H9 (cell line): ENCODE data around the gene EPS8. TPM values are rescaled to one million over a fixed set of nuclear protein-coding genes. Genes with fewer than 3 reads are reported as not detected.

Experiments
- DNase-seq: peaks from one replicate; pipeline ENCODE4 v3.0.0-alpha.2; 2017
- H2AFZ ChIP-seq: one replicate; pipeline ENCODE4 v1.6.1; 2013; ENCODE audit warnings: mild to moderate bottlenecking, low read length, control low read depth, moderate library complexity
- H2AK5ac ChIP-seq: 2 replicates; pipeline ENCODE4 v1.6.1; 2013; ENCODE audit warnings: low read length, control low read depth, mixed read lengths; ENCODE audit not compliant: insufficient read length
- H2BK120ac ChIP-seq: one replicate; pipeline ENCODE4 v1.6.1; 2013; ENCODE audit warnings: low read depth, mild to moderate bottlenecking, low read length, control low read depth, inconsistent platforms; ENCODE audit not compliant: poor library complexity, severe bottlenecking
- H2BK12ac ChIP-seq: 2 replicates; pipeline ENCODE4 v1.6.1; 2013; ENCODE audit warnings: low read length, control low read depth, mixed read lengths, low read depth; ENCODE audit not compliant: insufficient read length
- H2BK15ac ChIP-seq: 2 replicates; pipeline ENCODE4 v1.6.1; 2013; ENCODE audit warnings: low read depth, low read length, control low read depth
- H2BK20ac ChIP-seq: one replicate; pipeline ENCODE4 v1.6.1; 2013; ENCODE audit warnings: low read depth, mild to moderate bottlenecking, low read length, control low read depth, inconsistent platforms; ENCODE audit not compliant: poor library complexity, severe bottlenecking
- H2BK5ac ChIP-seq: 2 replicates; pipeline ENCODE4 v1.6.1; 2013; ENCODE audit warnings: low read length, control low read depth, mixed read lengths; ENCODE audit not compliant: insufficient read length
- H3K14ac ChIP-seq: 2 replicates; pipeline ENCODE4 v1.6.1; 2013; ENCODE audit warnings: low read length, control low read depth; ENCODE audit not compliant: insufficient read depth
- H3K18ac ChIP-seq: 2 replicates; pipeline ENCODE4 v1.6.1; 2013; ENCODE audit warnings: low read depth, mild to moderate bottlenecking, mixed read lengths, low read length, control low read depth; ENCODE audit not compliant: insufficient read length
- H3K23ac ChIP-seq: 2 replicates; pipeline ENCODE4 v1.6.1; 2013; ENCODE audit warnings: low read length, control low read depth, mixed read lengths, low read depth; ENCODE audit not compliant: insufficient read length
- H3K23me2 ChIP-seq: 2 replicates; pipeline ENCODE4 v1.6.1; 2013; ENCODE audit warnings: low read depth, mild to moderate bottlenecking, mixed read lengths, low read length, control low read depth; ENCODE audit not compliant: insufficient read length, poor library complexity, severe bottlenecking
- H3K27ac ChIP-seq: 2 replicates; pipeline ENCODE4 v1.5.1; 2013; ENCODE audit warnings: low read length, control low read depth, mixed read lengths, low read depth; ENCODE audit not compliant: insufficient read length
- H3K27me3 ChIP-seq: 2 replicates; pipeline ENCODE4 v1.6.1; 2013; ENCODE audit warnings: low read length, control low read depth, inconsistent platforms; ENCODE audit not compliant: insufficient read depth
- H3K4ac ChIP-seq: 2 replicates; pipeline ENCODE4 v1.6.1; 2013; ENCODE audit warnings: low read depth, mild to moderate bottlenecking, control low read depth, inconsistent platforms, low read length, moderate library complexity
- H3K4me1 ChIP-seq: 2 replicates; pipeline ENCODE4 v1.6.1; 2013; ENCODE audit warnings: low read length, control low read depth, inconsistent platforms; ENCODE audit not compliant: insufficient read depth
- H3K4me2 ChIP-seq: 2 replicates; pipeline ENCODE4 v1.6.1; 2013; ENCODE audit warnings: low read length, control low read depth, mixed read lengths; ENCODE audit not compliant: insufficient read length, insufficient read depth
- H3K56ac ChIP-seq: 2 replicates; pipeline ENCODE4 v1.6.1; 2013; ENCODE audit warnings: low read depth, mild to moderate bottlenecking, mixed read lengths, low read length, control low read depth; ENCODE audit not compliant: insufficient read length
- H3K79me1 ChIP-seq: 2 replicates; pipeline ENCODE4 v1.6.1; 2013; ENCODE audit warnings: low read depth, mild to moderate bottlenecking, moderate library complexity, low read length, control low read depth, inconsistent platforms; ENCODE audit not compliant: insufficient read depth, poor library complexity, severe bottlenecking
- H3K79me2 ChIP-seq: 2 replicates; pipeline ENCODE4 v1.6.1; 2013; ENCODE audit warnings: low read length, control low read depth, inconsistent platforms; ENCODE audit not compliant: insufficient read depth
- H3K9ac ChIP-seq: 2 replicates; pipeline ENCODE4 v1.6.1; 2013; ENCODE audit warnings: low read length, control low read depth, mixed read lengths; ENCODE audit not compliant: insufficient read length; ENCODE audit errors: extremely low read depth
- H3K9me3 ChIP-seq: one replicate; pipeline ENCODE4 v1.6.1; 2013; ENCODE audit warnings: low read depth, low read length, inconsistent platforms; ENCODE audit not compliant: control insufficient read depth
- H3T11ph ChIP-seq: one replicate; pipeline ENCODE4 v1.6.1; 2013; ENCODE audit warnings: mild to moderate bottlenecking, low read length, control low read depth, inconsistent platforms
- H4K20me1 ChIP-seq: one replicate; pipeline ENCODE4 v1.6.1; 2013; ENCODE audit not compliant: control insufficient read depth, insufficient read length, insufficient read depth
- H4K5ac ChIP-seq: 2 replicates; pipeline ENCODE4 v1.6.1; 2013; ENCODE audit warnings: low read depth, mild to moderate bottlenecking, mixed read lengths, low read length, control low read depth; ENCODE audit not compliant: insufficient read length
- H4K8ac ChIP-seq: replicated peaks from 2 replicates; pipeline ENCODE4 v1.6.1; 2013; ENCODE audit warnings: low read length, control low read depth, mixed read lengths, low read depth; ENCODE audit not compliant: insufficient read length
- H4K91ac ChIP-seq: 2 replicates; pipeline ENCODE4 v1.6.1; 2013; ENCODE audit warnings: low read depth, mild to moderate bottlenecking, moderate library complexity, mixed read lengths, low read length, control low read depth; ENCODE audit not compliant: insufficient read length
- H3K27ac Mint-ChIP-seq, 3 experiments: 2 replicates in 2 of 3; 3 replicates in 1 of 3; pipeline ENCODE4 v1.8.0; 2020 to 2021; ENCODE audit warnings: mixed read lengths in 3 of 3, mild to moderate bottlenecking in 1 of 3, moderate library complexity in 1 of 3
- H3K27me3 Mint-ChIP-seq: 2 replicates; pipeline ENCODE4 v1.8.0; 2021; ENCODE audit warnings: low read depth, mild to moderate bottlenecking, moderate library complexity, mixed read lengths
- H3K36me3 Mint-ChIP-seq, 3 experiments: 2 replicates in 2 of 3; 3 replicates in 1 of 3; pipeline ENCODE4 v1.8.0; 2020 to 2021; ENCODE audit warnings: low read depth in 3 of 3, mixed read lengths in 3 of 3; ENCODE audit not compliant: insufficient read depth in 1 of 3
- H3K4me1 Mint-ChIP-seq, 2 experiments: 2 replicates each; pipeline ENCODE4 v1.8.0; 2020; ENCODE audit warnings: mixed read lengths in 2 of 2
- H3K4me3 Mint-ChIP-seq, 2 experiments: 2 replicates in 1 of 2; 3 replicates in 1 of 2; pipeline ENCODE4 v1.8.0; 2020 to 2021; ENCODE audit warnings: mild to moderate bottlenecking in 2 of 2, mixed read lengths in 2 of 2, moderate library complexity in 1 of 2
- H3K9me3 Mint-ChIP-seq, 2 experiments: 2 replicates in 1 of 2; 3 replicates in 1 of 2; pipeline ENCODE4 v1.8.0; 2020; ENCODE audit warnings: mild to moderate bottlenecking in 2 of 2, mixed read lengths in 2 of 2, moderate library complexity in 1 of 2
- CTCF ChIP-seq: fragments of 200-600 bp; sonication (generic); conservative IDR thresholded peaks from 3 replicates; pipeline ENCODE4 v1.8.0; 2021; ENCODE audit warnings: antibody characterized with exemption, mild to moderate bottlenecking
- WGBS: extraction: QIAGEN DNeasy Blood & Tissue Kit; methylation state at CpG from one replicate; pipeline ENCODE4 v1.1.7; 2013; ENCODE audit warnings: missing lambda C conversion rate, low lambda C conversion rate, mixed read lengths; ENCODE audit not compliant: insufficient read length; ENCODE audit errors: extremely low coverage; 5-methylcytosine and 5-hydroxymethylcytosine counted together
- total RNA-seq: library from RNA; stranded (reverse); gene quantifications from 2 replicates; pipeline ENCODE4 v1.2.1, GENCODE V29; 2021

EPS8 gene
- total RNA-seq, 1 experiment from 2014 or later, result 2.2 TPM

- H3K36me3 Mint-ChIP-seq, result no peaks in the 10 kb centered on the region
- no peak overlapping the region for H3K4me3 Mint-ChIP-seq
- Histone ChIP-seq H2BK12ac (no peak overlapping the region), H2AK5ac (no peak overlapping the region), H4K8ac (no peak overlapping the region), H2BK20ac (no peak overlapping the region), H3K56ac (no peak overlapping the region), H3K27me3 (no peaks in the 10 kb centered on the region), H3K18ac (no peak overlapping the region), H2BK120ac (no peak overlapping the region), H3K9ac (no peak overlapping the region), H2AFZ (no peak overlapping the region), H3K4me2 (no peak overlapping the region), H3K79me1 (no peaks in the 10 kb centered on the region), H3K79me2 (no peaks in the 10 kb centered on the region), H3K14ac (no peak overlapping the region), H2BK5ac (no peak overlapping the region), H3T11ph (no peak overlapping the region), H4K20me1 (no peaks in the 10 kb centered on the region), H2BK15ac (no peak overlapping the region), H3K9me3 (no peaks in the 10 kb centered on the region), H3K4me1 (no peaks in the 10 kb centered on the region), H3K23me2 (no peaks in the 10 kb centered on the region), H3K4ac (no peak overlapping the region), H4K5ac (no peak overlapping the region), H4K91ac (no peak overlapping the region), H3K27ac (no peak overlapping the region), H3K23ac (no peak overlapping the region)
- no peak overlapping the region for H3K27ac Mint-ChIP-seq
- no peaks in the 10 kb centered on the region for H3K27me3 Mint-ChIP-seq
- no peak for DNase-seq
- WGBS, result no CpG with 5 or more reads among the region's 2 CpGs
- TF ChIP-seq CTCF, result no peak
- no peaks in the 10 kb centered on the region for H3K4me1 Mint-ChIP-seq
- H3K9me3 Mint-ChIP-seq, result no peaks in the 10 kb centered on the region; a peak in 1 of 5 replicates
Observed at GRCh38 chr12:15815730-15816129, 26.5 kb upstream of the EPS8 start.
